Body of pancreas (tissue), 4 donors: ENCODE measurements around the gene POLR2J2.
"Not testable (repeated sequence)": the region's sequence is repeated elsewhere in the genome, so short reads cannot be mapped to it uniquely, and the experiment has no call there.

Experiments used
- CTCF ChIP-seq, 7 experiments: fragments of 450-650 bp in 4 of 7; fragments of 200-600 bp in 3 of 7; sonication (generic) in 3 of 7; IDR thresholded peaks; one replicate each; pipeline ENCODE4 v1.5.1; 2016 to 2019; ENCODE audit warnings: antibody characterized with exemption in 7 of 7
- POLR2A ChIP-seq, 3 donors: fragments of 450-650 bp; IDR thresholded peaks; one replicate each; pipeline ENCODE4 v1.6.1; 2016; ENCODE audit warnings: antibody characterized with exemption in 3 of 3, mild to moderate bottlenecking in 2 of 3

- not testable (repeated sequence) for TF ChIP-seq CTCF, POLR2A (IDR thresholded peaks at IDR 0.05)
These were observed 43.5 kb upstream of the POLR2J2 start for GRCh38 chr7:102714774-102715522.
